ENCODE results near the gene ABCG1. TPM values are rescaled to one million over a fixed set of nuclear protein-coding genes. Genes with fewer than 3 reads are reported as not detected.

The ABCG1 gene
- total and polyA plus RNA-seq, 2 of the 4 experiments (the other 2 are of a cell fraction), result 0.19 to 0.36 TPM

DNA sequence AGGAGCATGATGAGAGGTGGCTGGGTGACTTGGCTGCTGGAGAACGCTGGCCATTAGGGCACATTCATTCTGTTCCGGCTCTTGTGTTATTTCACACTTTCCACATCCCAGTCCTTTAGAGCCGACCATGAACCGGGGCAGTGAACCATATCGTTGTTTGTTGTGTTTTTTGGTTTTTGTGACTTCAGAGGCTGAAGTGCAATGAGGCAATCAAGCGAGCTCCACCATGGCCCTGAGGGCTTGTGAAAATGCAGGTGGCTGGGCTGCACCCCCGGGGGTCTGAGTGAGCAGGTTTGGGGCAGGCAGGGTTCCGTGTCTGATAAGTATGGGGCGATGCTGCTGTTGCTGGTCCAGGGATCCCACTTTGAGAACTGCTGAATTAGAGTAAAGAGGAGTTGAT is 23.7 kb downstream of the ABCG1 start:
- H4K91ac ChIP-seq (ENCODE audit: insufficient read depth, low read depth, low read length), result no peak overlapping the region
- no peak overlapping the region for H3K27ac ChIP-seq (ENCODE audit: insufficient read depth, low read length)
- no peak overlapping the region for H4K8ac ChIP-seq (ENCODE audit: low read depth in 2 of 2, low read length in 2 of 2)
- no peaks in the 10 kb centered on the region for H3K36me3 ChIP-seq (ENCODE audit: control insufficient read depth, insufficient read depth, low read length)
- no peaks in the 10 kb centered on the region; the same call in 1 of the 2 replicates for H4K20me1 ChIP-seq (ENCODE audit: insufficient read depth, low read length)
- BruUV-seq (replicated peaks), result no TSS peak
- H2BK15ac ChIP-seq (ENCODE audit: low read depth, low read length), result no peak overlapping the region
- no peak for DNase-seq
- in situ Hi-C loops (cut with MboI; ENCODE audit: low sequenced_read_pairs) (no loop called here), intact Hi-C loops (cut with micrococcal nuclease) (no loop called here), dilution Hi-C loops (cut with HindIII; ENCODE audit: low sequenced_read_pairs, unreplicated experiment) (no loop called here)
- H3K27me3 ChIP-seq (ENCODE audit: control insufficient read depth, insufficient read depth, low read length), result peaks cover 21% of the 10 kb centered on the region
- no peak overlapping the region for H2AK5ac ChIP-seq (ENCODE audit: low read depth, low read length)
- no peaks in the 10 kb centered on the region; the same call in 1 of the 2 replicates for H3K9me3 ChIP-seq (ENCODE audit: control insufficient read depth, insufficient read depth, low read length)
- 0 out of 2 replicates have a peak, but pooled peaks cover 2% of the 10 kb centered on the region for H3K9me1 ChIP-seq (ENCODE audit: insufficient read depth, low read length)
- H3K4me3 ChIP-seq (ENCODE audit: insufficient read depth, low read depth, low read length), result no peak overlapping the region
- no peak overlapping the region for H2BK20ac ChIP-seq (ENCODE audit: low read depth, low read length)
- H2AK9ac ChIP-seq (replicated peaks; ENCODE audit: low read depth, low read length, poor library complexity), result no peak overlapping the region
- no peak overlapping the region for H3K23ac ChIP-seq (ENCODE audit: low read depth, low read length)
- no peak overlapping the region for H3K9ac ChIP-seq (ENCODE audit: low read depth, low read length)
- no peak overlapping the region for H3K56ac ChIP-seq (ENCODE audit: extremely low read depth, insufficient read depth, low read length)
- ChIA-PET CTCF (no interaction called here), POLR2A (ENCODE audit: unreplicated experiment) (no interaction called here)
- H3K4me2 ChIP-seq (ENCODE audit: low read depth, low read length), result no peak overlapping the region
- H3K4ac ChIP-seq (ENCODE audit: low read depth, low read length), result no peak overlapping the region
- H2BK5ac ChIP-seq (ENCODE audit: low read depth, low read length, poor library complexity, severe bottlenecking), result no peak overlapping the region
- no CpG with 5 or more reads among the region's 9 CpGs for WGBS, 2 experiments (ENCODE audit: extremely low coverage in 2 of 2, insufficient read length in 1 of 2)
- no peak overlapping the region for H4K5ac ChIP-seq (ENCODE audit: low read depth, low read length)
- no peaks in the 10 kb centered on the region; the same call in 1 of the 2 replicates for H3K4me1 ChIP-seq (ENCODE audit: control insufficient read depth, insufficient read depth, low read length)
- ATAC-seq (ENCODE audit: low read depth), result no peak
- TF ChIP-seq, protein P1, sequence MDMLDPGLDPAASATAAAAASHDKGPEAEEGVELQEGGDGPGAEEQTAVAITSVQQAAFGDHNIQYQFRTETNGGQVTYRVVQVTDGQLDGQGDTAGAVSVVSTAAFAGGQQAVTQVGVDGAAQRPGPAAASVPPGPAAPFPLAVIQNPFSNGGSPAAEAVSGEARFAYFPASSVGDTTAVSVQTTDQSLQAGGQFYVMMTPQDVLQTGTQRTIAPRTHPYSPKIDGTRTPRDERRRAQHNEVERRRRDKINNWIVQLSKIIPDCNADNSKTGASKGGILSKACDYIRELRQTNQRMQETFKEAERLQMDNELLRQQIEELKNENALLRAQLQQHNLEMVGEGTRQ (IDR thresholded peaks at IDR 0.05; ENCODE audit: low read depth, low read length), result no peak
- TF ChIP-seq CHD1 (IDR thresholded peaks at IDR 0.05; ENCODE audit: low read depth, low read length) (no peak), MXI1 (IDR thresholded peaks at IDR 0.05; ENCODE audit: borderline replicate concordance, low read depth, low read length) (no peak), SMC3 (IDR thresholded peaks at IDR 0.05; ENCODE audit: low read depth, low read length) (no peak), POLR2A (IDR thresholded peaks at IDR 0.05; ENCODE audit: low read depth, low read length) (no peak), FOS (IDR thresholded peaks at IDR 0.05; ENCODE audit: low read depth, low read length) (no peak), RAD21 (IDR thresholded peaks at IDR 0.05; ENCODE audit: low read length) (no peak), NFE2L2 (IDR thresholded peaks at IDR 0.05; ENCODE audit: low read depth, low read length) (no peak), MAZ (IDR thresholded peaks at IDR 0.05; ENCODE audit: borderline replicate concordance, low read depth, low read length) (no peak), CEBPB (IDR thresholded peaks at IDR 0.05; ENCODE audit: low read depth, low read length) (no peak), MAFK (IDR thresholded peaks at IDR 0.05; ENCODE audit: low read depth, low read length) (no peak), RCOR1 (IDR thresholded peaks at IDR 0.05; ENCODE audit: insufficient replicate concordance, low read length) (no peak), RFX5 (IDR thresholded peaks at IDR 0.05; ENCODE audit: low read depth, low read length) (no peak), BHLHE40 (IDR thresholded peaks at IDR 0.05; ENCODE audit: low read depth, low read length) (no peak)
- TF ChIP-seq, protein P2, sequence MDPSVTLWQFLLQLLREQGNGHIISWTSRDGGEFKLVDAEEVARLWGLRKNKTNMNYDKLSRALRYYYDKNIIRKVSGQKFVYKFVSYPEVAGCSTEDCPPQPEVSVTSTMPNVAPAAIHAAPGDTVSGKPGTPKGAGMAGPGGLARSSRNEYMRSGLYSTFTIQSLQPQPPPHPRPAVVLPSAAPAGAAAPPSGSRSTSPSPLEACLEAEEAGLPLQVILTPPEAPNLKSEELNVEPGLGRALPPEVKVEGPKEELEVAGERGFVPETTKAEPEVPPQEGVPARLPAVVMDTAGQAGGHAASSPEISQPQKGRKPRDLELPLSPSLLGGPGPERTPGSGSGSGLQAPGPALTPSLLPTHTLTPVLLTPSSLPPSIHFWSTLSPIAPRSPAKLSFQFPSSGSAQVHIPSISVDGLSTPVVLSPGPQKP (IDR thresholded peaks at IDR 0.05; ENCODE audit: borderline replicate concordance, low read depth, low read length), result no peak
- TF ChIP-seq, protein P3, sequence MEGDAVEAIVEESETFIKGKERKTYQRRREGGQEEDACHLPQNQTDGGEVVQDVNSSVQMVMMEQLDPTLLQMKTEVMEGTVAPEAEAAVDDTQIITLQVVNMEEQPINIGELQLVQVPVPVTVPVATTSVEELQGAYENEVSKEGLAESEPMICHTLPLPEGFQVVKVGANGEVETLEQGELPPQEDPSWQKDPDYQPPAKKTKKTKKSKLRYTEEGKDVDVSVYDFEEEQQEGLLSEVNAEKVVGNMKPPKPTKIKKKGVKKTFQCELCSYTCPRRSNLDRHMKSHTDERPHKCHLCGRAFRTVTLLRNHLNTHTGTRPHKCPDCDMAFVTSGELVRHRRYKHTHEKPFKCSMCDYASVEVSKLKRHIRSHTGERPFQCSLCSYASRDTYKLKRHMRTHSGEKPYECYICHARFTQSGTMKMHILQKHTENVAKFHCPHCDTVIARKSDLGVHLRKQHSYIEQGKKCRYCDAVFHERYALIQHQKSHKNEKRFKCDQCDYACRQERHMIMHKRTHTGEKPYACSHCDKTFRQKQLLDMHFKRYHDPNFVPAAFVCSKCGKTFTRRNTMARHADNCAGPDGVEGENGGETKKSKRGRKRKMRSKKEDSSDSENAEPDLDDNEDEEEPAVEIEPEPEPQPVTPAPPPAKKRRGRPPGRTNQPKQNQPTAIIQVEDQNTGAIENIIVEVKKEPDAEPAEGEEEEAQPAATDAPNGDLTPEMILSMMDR (conservative IDR thresholded peaks at IDR 0.05; ENCODE audit: low read depth, low read length), result no peak
- no peak overlapping the region for H2AFZ ChIP-seq (replicated peaks; ENCODE audit: low read length, poor library complexity)
- no peaks in the 10 kb centered on the region for H3K79me1 ChIP-seq (ENCODE audit: low read depth in 1 of 2, low read length in 2 of 2)
- no peak overlapping the region for H3K18ac ChIP-seq (ENCODE audit: low read depth, low read length)
- H3K14ac ChIP-seq (replicated peaks; ENCODE audit: low read depth, low read length), result no peak overlapping the region
- no peak overlapping the region for H2BK120ac ChIP-seq (ENCODE audit: low read depth, low read length)
